ENCODE measurements around the gene NEO1. TPM values are rescaled to one million over a fixed set of nuclear protein-coding genes. Genes with fewer than 3 reads are reported as not detected.

The NEO1 gene
- total and polyA plus RNA-seq, 11 donors, result 4.4 to 31.5 (median 11.9) TPM

DNA sequence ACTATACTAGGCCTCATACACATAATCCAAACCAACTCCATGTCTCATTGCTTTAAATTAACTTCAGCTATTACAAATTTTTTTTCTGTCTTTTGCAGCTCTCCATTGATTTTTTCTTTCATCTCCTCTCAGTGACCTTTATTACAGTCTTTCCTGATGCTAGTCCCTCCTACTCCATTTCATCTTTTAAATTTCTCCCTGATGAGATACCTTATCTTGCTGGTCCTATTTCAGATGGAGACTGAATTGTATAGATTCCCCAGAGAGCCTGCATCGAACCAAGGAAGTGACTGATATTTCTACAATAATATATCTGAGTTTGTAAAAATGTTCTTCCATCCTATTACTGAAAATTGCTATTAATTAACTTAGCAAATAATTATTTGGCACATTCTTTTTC is 45.7 kb upstream of the NEO1 start:
- Histone ChIP-seq H3K27ac (no peak overlapping the region), H3K27me3 (peaks cover 0 to 19% (median 0%) of the 10 kb centered on the region in 9 donors), H3K4me3 (no peak overlapping the region), H3K36me3 (no peaks in the 10 kb centered on the region), H3K4me1 (peaks cover 0 to 10% (median 0%) of the 10 kb centered on the region in 12 donors), H3K9me3 (no peaks in the 10 kb centered on the region)
- 29 to 42% (median 38%) methylated on average over 1 of the region's 1 CpG for WGBS, 4 donors
- ATAC-seq (no peak), DNase-seq (no peak)
- intact Hi-C loops (cut with DNase I), result no loop called here
- TF ChIP-seq POLR2A (IDR thresholded peaks at IDR 0.05), result no peak
- no peak for TF ChIP-seq CTCF (IDR thresholded peaks at IDR 0.05)

DNA sequence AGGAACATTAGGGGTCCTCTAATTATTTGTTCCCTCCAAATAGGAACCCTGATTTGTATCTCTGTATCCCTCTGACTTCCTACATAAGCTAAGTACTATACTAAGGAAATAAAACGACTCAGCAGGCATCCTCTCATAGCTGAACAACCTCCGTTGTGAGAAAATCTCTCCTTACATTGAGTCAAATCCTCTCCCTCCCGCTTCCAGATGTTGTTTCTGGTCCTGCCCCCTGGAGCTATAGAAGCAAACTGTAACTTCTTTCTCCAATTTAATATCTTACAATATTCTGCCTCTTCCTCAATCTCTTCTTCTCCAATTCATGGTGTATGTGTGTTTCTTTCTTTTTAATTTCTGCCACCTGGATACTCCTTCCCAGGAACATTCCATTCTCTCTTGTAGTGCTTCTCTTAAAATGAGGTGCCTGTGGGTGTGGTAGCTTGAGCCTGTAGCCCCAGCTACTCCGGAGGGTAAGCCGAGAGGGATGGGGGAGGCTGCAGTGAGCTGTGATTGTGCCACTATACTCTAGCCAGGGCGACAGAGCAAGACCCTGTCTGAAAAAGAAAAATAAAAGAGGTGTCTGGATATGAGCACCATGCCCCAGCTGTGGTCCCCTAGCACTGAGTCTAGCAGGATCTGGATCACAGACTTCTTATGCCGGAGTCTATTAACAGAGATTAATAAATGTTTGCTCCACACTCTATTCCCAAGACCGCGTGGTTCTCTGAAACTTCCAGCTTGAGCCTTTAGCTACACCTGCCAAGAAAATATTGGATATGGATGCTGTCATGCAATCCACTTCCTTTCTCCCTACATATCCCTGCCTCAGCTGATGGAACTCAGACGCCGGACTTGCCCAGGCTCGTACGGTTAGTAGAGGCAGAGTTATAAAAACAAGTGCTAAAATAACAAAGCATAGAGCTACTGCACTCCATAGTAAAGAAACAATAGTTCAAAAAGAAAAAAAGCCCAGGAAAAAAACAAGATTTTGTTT is 42.9 kb upstream of the NEO1 start:
- DNase-seq (no peak), ATAC-seq (no peak)
- H3K27me3 ChIP-seq, result peaks cover 0 to 9% (median 0%) of the 10 kb centered on the region in 9 donors
- H3K36me3 ChIP-seq, result no peaks in the 10 kb centered on the region
- H3K4me1 ChIP-seq, result peaks cover 0 to 10% (median 0%) of the 10 kb centered on the region in 12 donors
- TF ChIP-seq POLR2A (IDR thresholded peaks at IDR 0.05) (no peak), CTCF (IDR thresholded peaks at IDR 0.05) (no peak)
- no peaks in the 10 kb centered on the region for H3K9me3 ChIP-seq
- no peak overlapping the region for H3K27ac ChIP-seq
- intact Hi-C loops (cut with DNase I), result no loop called here
- whole genome bisulfite sequencing, 4 donors, result 59 to 67% (median 63%) methylated on average over 13 of the region's 13 CpGs
- no peak overlapping the region for H3K4me3 ChIP-seq

DNA sequence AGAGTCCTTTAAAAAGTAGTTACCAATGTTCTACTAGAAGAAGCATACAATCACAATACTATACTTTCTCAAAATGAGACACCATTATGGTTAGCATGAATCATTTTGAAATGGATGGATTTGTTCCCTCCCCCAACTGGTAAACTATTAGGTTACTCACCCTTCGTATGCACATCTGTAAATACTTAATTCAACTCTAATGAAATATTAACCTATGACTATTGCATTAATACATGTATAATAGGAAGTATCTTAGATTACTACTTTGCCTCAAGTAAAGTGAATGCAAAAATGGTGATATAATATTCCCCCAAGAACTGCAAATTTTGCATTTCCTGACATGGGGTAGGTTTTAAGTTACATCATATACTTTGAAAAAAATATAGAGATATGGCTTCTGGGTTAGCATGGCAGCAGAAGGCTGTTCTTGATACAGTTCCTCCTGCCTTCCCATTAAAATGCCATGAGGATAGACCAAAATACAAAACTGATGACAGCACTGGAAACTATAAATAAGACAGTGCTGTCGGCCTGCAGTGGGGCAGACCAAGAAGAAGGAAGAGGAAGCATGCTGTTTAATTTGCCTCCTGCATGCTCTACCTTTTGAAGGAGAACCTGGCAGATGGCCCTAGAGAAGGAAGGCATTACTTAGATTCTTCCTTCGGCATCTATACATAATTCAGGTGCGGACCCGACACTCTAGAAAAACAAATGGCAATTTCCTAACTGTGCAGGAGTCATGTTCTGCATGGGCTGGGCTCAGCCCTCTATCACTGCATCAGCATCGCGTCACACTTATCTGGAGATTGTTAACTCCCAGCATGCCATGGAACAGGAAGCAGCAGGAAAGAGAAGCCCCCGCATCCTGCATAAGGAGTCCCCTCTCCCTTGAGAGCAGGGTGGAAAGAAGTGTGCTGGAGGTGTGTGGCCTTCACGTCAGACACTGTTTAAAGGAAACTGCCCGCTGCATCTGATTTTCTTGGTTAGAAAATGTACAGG is 41.8 kb upstream of the NEO1 start:
- ATAC-seq (peak in 3 of 4 donors; percentile 20 to 57 (median 39)), DNase-seq (no peak)
- WGBS, 4 donors, result 48 to 55% (median 53%) methylated on average over 10 of the region's 10 CpGs
- intact Hi-C loops (cut with DNase I), result no loop called here
- Histone ChIP-seq H3K27me3 (peaks cover 0 to 9% (median 0%) of the 10 kb centered on the region in 9 donors), H3K27ac (no peak overlapping the region), H3K36me3 (no peaks in the 10 kb centered on the region), H3K9me3 (no peaks in the 10 kb centered on the region), H3K4me3 (no peak overlapping the region), H3K4me1 (peaks cover 0 to 10% (median 0%) of the 10 kb centered on the region in 12 donors)
- TF ChIP-seq POLR2A (IDR thresholded peaks at IDR 0.05), result no peak
- no peak for TF ChIP-seq CTCF (IDR thresholded peaks at IDR 0.05)
